ENCODE data around the gene FAM171A1.
"Not testable (repeated sequence)": the region's sequence is repeated elsewhere in the genome, so short reads cannot be mapped to it uniquely, and the experiment has no call there.

The FAM171A1 gene

GRCh38 chr10:15334650-15335323 is 36.3 kb downstream of the FAM171A1 start:
- H3K4me1 ChIP-seq (ENCODE audit: control insufficient read depth, insufficient read depth, low read length, poor library complexity, severe bottlenecking), result no peaks in the 10 kb centered on the region
- no peak overlapping the region for H3K27ac ChIP-seq (ENCODE audit: insufficient read depth, low read length, poor library complexity, severe bottlenecking)
- H3K27me3 ChIP-seq (replicated peaks; ENCODE audit: control insufficient read depth, insufficient read depth, low read length, poor library complexity, severe bottlenecking), result no peaks in the 10 kb centered on the region
- no peak overlapping the region for H3K4me3 ChIP-seq (ENCODE audit: insufficient read depth, low read depth, low read length, poor library complexity, severe bottlenecking)
- no peaks in the 10 kb centered on the region for H3K36me3 ChIP-seq (ENCODE audit: control insufficient read depth, insufficient read depth, low read length)
- no peak for DNase-seq
- no peaks in the 10 kb centered on the region for H3K9me3 ChIP-seq (ENCODE audit: control insufficient read depth, low read length)

DNA sequence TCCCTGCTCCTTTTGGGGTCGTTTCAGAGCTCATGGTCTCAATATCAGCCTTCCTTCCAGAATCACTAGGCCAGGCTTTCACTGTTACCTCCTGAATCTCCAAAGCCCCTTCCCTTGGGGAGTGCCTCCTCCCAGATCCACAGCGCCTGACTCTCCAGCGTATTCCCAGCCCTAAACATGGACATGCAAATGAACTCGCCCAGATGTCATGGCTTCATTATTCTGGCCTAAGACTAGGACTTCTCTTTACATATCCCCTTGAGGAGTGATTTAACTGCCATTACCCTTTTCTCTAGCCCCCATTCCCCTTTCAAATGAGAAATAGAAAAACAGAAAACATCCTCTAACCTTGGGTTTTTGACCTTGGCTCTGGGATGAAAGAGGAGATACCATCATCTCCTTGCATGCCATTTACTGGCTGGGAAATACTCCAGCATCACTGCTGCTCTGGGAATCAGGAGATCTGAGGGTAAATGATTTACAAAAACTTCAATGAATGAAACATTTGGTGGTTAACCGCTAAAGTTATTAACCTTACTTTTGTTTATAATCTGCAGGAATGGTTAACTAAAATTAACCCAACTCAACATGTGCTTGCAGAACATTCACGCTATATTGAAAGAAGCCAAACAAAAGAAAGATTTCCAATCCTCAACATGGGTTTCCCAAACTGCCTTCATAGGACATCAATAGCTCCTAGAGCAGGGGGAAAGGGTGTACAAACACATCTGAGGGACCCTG is 37.0 kb downstream of the FAM171A1 start:
- no peak for DNase-seq
- H3K9me3 ChIP-seq (ENCODE audit: control insufficient read depth, low read length), result no peaks in the 10 kb centered on the region
- H3K27ac ChIP-seq (ENCODE audit: insufficient read depth, low read length, poor library complexity, severe bottlenecking), result no peak overlapping the region
- H3K4me3 ChIP-seq (ENCODE audit: insufficient read depth, low read depth, low read length, poor library complexity, severe bottlenecking), result no peak overlapping the region
- no peaks in the 10 kb centered on the region for H3K36me3 ChIP-seq (ENCODE audit: control insufficient read depth, insufficient read depth, low read length)
- H3K27me3 ChIP-seq (replicated peaks; ENCODE audit: control insufficient read depth, insufficient read depth, low read length, poor library complexity, severe bottlenecking), result no peaks in the 10 kb centered on the region
- no peaks in the 10 kb centered on the region for H3K4me1 ChIP-seq (ENCODE audit: control insufficient read depth, insufficient read depth, low read length, poor library complexity, severe bottlenecking)

DNA sequence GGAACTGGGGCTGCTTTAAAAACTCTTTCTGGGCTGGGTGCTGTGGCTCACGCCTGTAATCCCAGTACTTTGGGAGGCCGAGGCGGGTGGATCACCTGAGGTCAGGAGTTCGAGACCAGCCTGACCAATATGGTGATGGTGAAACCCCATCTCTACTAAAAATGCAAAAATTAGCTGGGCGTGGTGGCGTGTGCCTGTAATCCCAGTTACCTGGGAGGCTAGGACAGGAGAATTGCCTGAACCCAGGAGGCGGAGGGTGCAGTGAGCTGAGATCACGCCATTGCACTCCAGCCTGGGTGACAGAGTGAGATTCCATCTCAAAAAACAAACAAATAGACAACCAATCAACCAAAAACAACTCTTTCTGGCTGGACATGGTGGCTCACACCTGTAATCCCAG is 37.9 kb downstream of the FAM171A1 start:
- H3K27me3 ChIP-seq (replicated peaks; ENCODE audit: control insufficient read depth, insufficient read depth, low read length, poor library complexity, severe bottlenecking); DNase-seq; H3K9me3 ChIP-seq (ENCODE audit: control insufficient read depth, low read length); H3K36me3 ChIP-seq (ENCODE audit: control insufficient read depth, insufficient read depth, low read length); H3K4me3 ChIP-seq (ENCODE audit: insufficient read depth, low read depth, low read length, poor library complexity, severe bottlenecking); H3K27ac ChIP-seq (ENCODE audit: insufficient read depth, low read length, poor library complexity, severe bottlenecking); H3K4me1 ChIP-seq (ENCODE audit: control insufficient read depth, insufficient read depth, low read length, poor library complexity, severe bottlenecking): not testable (repeated sequence)

GRCh38 chr10:15331461-15331860 is 39.6 kb downstream of the FAM171A1 start:
- no peak overlapping the region for H3K27ac ChIP-seq (ENCODE audit: insufficient read depth, low read length, poor library complexity, severe bottlenecking)
- no peaks in the 10 kb centered on the region for H3K4me1 ChIP-seq (ENCODE audit: control insufficient read depth, insufficient read depth, low read length, poor library complexity, severe bottlenecking)
- no peak for DNase-seq
- no peaks in the 10 kb centered on the region for H3K27me3 ChIP-seq (replicated peaks; ENCODE audit: control insufficient read depth, insufficient read depth, low read length, poor library complexity, severe bottlenecking)
- H3K9me3 ChIP-seq (ENCODE audit: control insufficient read depth, low read length), result no peaks in the 10 kb centered on the region
- no peaks in the 10 kb centered on the region for H3K36me3 ChIP-seq (ENCODE audit: control insufficient read depth, insufficient read depth, low read length)
- H3K4me3 ChIP-seq (ENCODE audit: insufficient read depth, low read depth, low read length, poor library complexity, severe bottlenecking), result no peak overlapping the region

DNA sequence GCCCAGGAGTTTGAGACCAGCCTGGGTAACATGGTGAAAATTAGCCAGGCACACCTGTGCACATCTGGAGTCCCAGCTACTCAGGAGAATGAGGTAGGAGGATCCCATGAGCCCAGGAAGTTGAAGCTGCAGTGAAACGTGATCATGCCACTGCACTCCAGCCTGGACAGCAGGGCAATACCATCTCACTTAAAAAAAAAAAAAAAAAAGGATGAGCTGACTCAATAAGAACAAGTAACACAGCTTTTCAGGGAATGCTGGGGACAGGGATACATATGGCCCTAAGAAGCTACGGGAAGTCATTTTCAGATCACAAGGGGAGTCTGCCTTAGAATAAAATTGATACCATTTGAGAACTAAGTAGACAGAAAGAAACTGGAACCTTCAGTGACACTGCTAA is 41.7 kb downstream of the FAM171A1 start:
- H3K27me3 ChIP-seq (replicated peaks; ENCODE audit: control insufficient read depth, insufficient read depth, low read length, poor library complexity, severe bottlenecking), result no peaks in the 10 kb centered on the region
- no peak for DNase-seq
- no peaks in the 10 kb centered on the region for H3K9me3 ChIP-seq (ENCODE audit: control insufficient read depth, low read length)
- no peaks in the 10 kb centered on the region for H3K4me1 ChIP-seq (ENCODE audit: control insufficient read depth, insufficient read depth, low read length, poor library complexity, severe bottlenecking)
- H3K4me3 ChIP-seq (ENCODE audit: insufficient read depth, low read depth, low read length, poor library complexity, severe bottlenecking), result no peak overlapping the region
- no peak overlapping the region for H3K27ac ChIP-seq (ENCODE audit: insufficient read depth, low read length, poor library complexity, severe bottlenecking)
- no peaks in the 10 kb centered on the region for H3K36me3 ChIP-seq (ENCODE audit: control insufficient read depth, insufficient read depth, low read length)

GRCh38 chr10:15325944-15326284 is 45.2 kb downstream of the FAM171A1 start:
- Histone ChIP-seq H3K4me3 (ENCODE audit: insufficient read depth, low read depth, low read length, poor library complexity, severe bottlenecking) (no peak overlapping the region), H3K9me3 (ENCODE audit: control insufficient read depth, low read length) (no peaks in the 10 kb centered on the region), H3K27me3 (replicated peaks; ENCODE audit: control insufficient read depth, insufficient read depth, low read length, poor library complexity, severe bottlenecking) (no peaks in the 10 kb centered on the region), H3K36me3 (ENCODE audit: control insufficient read depth, insufficient read depth, low read length) (no peaks in the 10 kb centered on the region), H3K27ac (ENCODE audit: insufficient read depth, low read length, poor library complexity, severe bottlenecking) (no peak overlapping the region), H3K4me1 (ENCODE audit: control insufficient read depth, insufficient read depth, low read length, poor library complexity, severe bottlenecking) (no peaks in the 10 kb centered on the region)
- no peak for DNase-seq

- Histone ChIP-seq H3K4me1 (ENCODE audit: control insufficient read depth, insufficient read depth, low read length, poor library complexity, severe bottlenecking) (no peaks in the 10 kb centered on the region), H3K4me3 (ENCODE audit: insufficient read depth, low read depth, low read length, poor library complexity, severe bottlenecking) (no peak overlapping the region), H3K36me3 (ENCODE audit: control insufficient read depth, insufficient read depth, low read length) (no peaks in the 10 kb centered on the region), H3K9me3 (ENCODE audit: control insufficient read depth, low read length) (no peaks in the 10 kb centered on the region), H3K27ac (ENCODE audit: insufficient read depth, low read length, poor library complexity, severe bottlenecking) (no peak overlapping the region), H3K27me3 (replicated peaks; ENCODE audit: control insufficient read depth, insufficient read depth, low read length, poor library complexity, severe bottlenecking) (no peaks in the 10 kb centered on the region)
- DNase-seq, result no peak
These were observed 45.7 kb downstream of the FAM171A1 start for GRCh38 chr10:15325243-15325943.

DNA sequence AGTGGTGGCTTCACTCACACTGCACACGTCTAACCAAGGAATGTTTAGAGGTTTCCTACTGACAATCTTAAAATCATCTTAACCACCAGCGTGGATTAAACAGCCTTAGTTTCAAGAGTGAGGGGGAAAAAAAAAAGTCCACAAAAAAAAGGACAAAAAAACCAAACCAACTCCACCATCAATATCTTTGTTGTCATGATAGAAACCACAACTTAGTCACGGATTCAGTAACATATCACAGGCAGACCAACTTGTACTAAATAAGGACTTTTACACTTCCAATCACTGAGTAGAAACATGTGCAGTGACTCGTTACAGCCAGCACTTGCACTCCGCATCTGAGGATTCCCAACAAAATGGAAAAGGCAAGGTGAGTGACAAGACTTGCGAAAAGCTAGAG is 46.5 kb downstream of the FAM171A1 start:
- Histone ChIP-seq H3K4me3 (ENCODE audit: insufficient read depth, low read depth, low read length, poor library complexity, severe bottlenecking) (no peak overlapping the region), H3K9me3 (ENCODE audit: control insufficient read depth, low read length) (no peaks in the 10 kb centered on the region), H3K27me3 (replicated peaks; ENCODE audit: control insufficient read depth, insufficient read depth, low read length, poor library complexity, severe bottlenecking) (no peaks in the 10 kb centered on the region), H3K36me3 (ENCODE audit: control insufficient read depth, insufficient read depth, low read length) (no peaks in the 10 kb centered on the region), H3K27ac (ENCODE audit: insufficient read depth, low read length, poor library complexity, severe bottlenecking) (no peak overlapping the region), H3K4me1 (ENCODE audit: control insufficient read depth, insufficient read depth, low read length, poor library complexity, severe bottlenecking) (no peaks in the 10 kb centered on the region)
- DNase-seq, result no peak

DNA sequence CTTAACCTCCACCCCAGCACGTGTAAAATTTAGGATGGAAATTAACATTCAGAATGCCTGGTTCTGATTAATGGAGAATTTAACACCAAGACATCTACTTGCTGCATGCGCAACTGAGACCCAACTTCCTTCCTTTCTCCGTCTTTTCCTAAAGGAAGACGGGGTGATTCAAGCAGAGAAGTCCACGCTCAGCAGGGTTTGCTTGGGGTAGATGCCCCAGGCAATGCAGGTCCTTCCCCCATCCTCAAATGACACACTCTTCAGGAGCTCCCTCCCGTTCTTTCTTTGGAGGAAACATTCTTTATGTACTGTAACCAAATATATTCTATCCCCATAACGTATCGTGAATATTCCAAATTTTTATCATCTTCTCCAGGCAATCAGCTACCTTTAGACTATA is 47.0 kb downstream of the FAM171A1 start:
- Histone ChIP-seq H3K4me3 (ENCODE audit: insufficient read depth, low read depth, low read length, poor library complexity, severe bottlenecking) (no peak overlapping the region), H3K9me3 (ENCODE audit: control insufficient read depth, low read length) (no peaks in the 10 kb centered on the region), H3K27ac (ENCODE audit: insufficient read depth, low read length, poor library complexity, severe bottlenecking) (no peak overlapping the region), H3K27me3 (replicated peaks; ENCODE audit: control insufficient read depth, insufficient read depth, low read length, poor library complexity, severe bottlenecking) (no peaks in the 10 kb centered on the region), H3K36me3 (ENCODE audit: control insufficient read depth, insufficient read depth, low read length) (no peaks in the 10 kb centered on the region), H3K4me1 (ENCODE audit: control insufficient read depth, insufficient read depth, low read length, poor library complexity, severe bottlenecking) (no peaks in the 10 kb centered on the region)
- DNase-seq, result no peak

DNA sequence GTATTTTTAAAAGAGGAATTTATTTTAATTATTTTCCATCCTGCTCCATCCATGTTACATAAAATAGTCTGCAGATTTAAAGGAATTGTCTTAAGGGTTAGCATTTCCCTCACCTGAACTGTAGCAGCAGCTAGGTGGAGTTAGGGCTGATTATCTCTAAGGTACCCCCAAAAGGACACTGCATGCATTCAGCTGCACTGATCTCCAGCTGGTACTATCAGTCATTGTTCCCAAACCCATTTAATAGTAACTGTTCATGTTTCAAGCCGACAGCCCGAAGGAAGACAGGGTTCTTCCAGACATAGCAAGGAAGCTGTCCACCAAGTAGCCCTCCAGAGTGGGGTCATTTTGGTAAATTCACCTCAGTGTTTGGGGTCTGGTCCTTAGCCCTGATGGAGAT is 48.7 kb downstream of the FAM171A1 start:
- no peaks in the 10 kb centered on the region for H3K4me1 ChIP-seq (ENCODE audit: control insufficient read depth, insufficient read depth, low read length, poor library complexity, severe bottlenecking)

More for the DNA sequence above, 48.7 kb downstream of the FAM171A1 start:
- Histone ChIP-seq H3K36me3 (ENCODE audit: control insufficient read depth, insufficient read depth, low read length) (no peaks in the 10 kb centered on the region), H3K9me3 (ENCODE audit: control insufficient read depth, low read length) (no peaks in the 10 kb centered on the region), H3K27me3 (replicated peaks; ENCODE audit: control insufficient read depth, insufficient read depth, low read length, poor library complexity, severe bottlenecking) (no peaks in the 10 kb centered on the region), H3K27ac (ENCODE audit: insufficient read depth, low read length, poor library complexity, severe bottlenecking) (no peak overlapping the region), H3K4me3 (ENCODE audit: insufficient read depth, low read depth, low read length, poor library complexity, severe bottlenecking) (no peak overlapping the region)
- no peak for DNase-seq
